VCaP (cell line): ENCODE measurements around the gene FARS2.

Experiments
- H3K27ac ChIP-seq: fragments of 450-650 bp; 2 replicates; pipeline ENCODE4 v1.5.1; 2017
- TF ChIP-seq, protein P1 (sequence below): fragments of 450-650 bp; conservative IDR thresholded peaks from 2 replicates; pipeline ENCODE4 v1.5.1; 2017; ENCODE audit warnings: mild to moderate bottlenecking, moderate library complexity

FARS2 gene

DNA sequence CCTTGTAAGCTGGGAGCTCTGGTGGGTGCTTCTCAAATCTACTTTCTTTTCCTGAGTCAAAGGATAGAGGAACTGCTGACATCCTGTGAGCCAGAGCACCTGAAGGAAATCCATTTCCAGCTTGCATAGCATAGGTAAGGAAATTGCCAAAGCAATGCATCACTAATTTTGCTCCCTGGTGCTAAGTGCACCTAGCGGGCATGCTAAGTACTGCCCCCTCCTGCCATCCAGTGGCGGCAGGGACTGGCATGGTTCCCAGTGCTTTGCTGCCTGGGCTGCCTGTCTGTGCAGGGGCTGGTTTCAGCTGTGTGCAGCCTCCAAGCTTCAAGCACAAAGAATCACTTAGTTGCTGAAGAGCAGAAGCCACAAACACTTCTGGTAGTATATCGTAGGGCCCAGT is 63.9 kb downstream of the FARS2 start:
- TF ChIP-seq, protein P1, sequence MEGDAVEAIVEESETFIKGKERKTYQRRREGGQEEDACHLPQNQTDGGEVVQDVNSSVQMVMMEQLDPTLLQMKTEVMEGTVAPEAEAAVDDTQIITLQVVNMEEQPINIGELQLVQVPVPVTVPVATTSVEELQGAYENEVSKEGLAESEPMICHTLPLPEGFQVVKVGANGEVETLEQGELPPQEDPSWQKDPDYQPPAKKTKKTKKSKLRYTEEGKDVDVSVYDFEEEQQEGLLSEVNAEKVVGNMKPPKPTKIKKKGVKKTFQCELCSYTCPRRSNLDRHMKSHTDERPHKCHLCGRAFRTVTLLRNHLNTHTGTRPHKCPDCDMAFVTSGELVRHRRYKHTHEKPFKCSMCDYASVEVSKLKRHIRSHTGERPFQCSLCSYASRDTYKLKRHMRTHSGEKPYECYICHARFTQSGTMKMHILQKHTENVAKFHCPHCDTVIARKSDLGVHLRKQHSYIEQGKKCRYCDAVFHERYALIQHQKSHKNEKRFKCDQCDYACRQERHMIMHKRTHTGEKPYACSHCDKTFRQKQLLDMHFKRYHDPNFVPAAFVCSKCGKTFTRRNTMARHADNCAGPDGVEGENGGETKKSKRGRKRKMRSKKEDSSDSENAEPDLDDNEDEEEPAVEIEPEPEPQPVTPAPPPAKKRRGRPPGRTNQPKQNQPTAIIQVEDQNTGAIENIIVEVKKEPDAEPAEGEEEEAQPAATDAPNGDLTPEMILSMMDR = no peak
- H3K27ac ChIP-seq = no peak overlapping the region

DNA sequence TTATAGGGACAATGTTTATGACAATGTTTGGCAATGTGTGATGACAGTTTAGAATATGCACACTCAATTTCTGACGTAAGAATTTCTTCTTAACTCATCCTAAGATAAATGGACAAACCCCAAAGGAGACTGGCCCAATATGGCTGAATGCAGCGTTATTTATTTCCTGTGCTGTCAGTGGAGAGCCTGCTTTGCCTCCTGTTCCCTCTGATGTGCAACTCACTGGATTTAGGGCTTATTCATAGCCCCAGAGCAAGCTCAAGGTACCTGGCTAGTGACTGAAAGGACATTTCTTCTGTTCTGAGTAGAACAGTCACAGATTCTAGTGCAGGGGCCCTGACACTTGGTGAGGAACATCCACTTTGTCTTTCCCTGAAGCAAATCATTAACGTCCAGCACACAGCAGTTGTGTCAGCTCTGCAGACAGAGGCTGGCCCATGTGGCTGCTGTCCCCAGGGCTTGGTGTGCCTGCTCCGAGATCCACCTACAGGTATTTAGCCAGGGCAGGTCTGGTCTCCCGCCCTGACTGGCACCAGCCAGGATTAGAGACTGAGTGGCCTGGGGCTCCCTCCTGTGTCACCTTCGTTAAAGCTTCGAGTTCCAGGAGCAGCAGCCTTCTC is 64.8 kb downstream of the FARS2 start:
- TF ChIP-seq, protein P1 = no peak
- H3K27ac ChIP-seq = no peak overlapping the region

DNA sequence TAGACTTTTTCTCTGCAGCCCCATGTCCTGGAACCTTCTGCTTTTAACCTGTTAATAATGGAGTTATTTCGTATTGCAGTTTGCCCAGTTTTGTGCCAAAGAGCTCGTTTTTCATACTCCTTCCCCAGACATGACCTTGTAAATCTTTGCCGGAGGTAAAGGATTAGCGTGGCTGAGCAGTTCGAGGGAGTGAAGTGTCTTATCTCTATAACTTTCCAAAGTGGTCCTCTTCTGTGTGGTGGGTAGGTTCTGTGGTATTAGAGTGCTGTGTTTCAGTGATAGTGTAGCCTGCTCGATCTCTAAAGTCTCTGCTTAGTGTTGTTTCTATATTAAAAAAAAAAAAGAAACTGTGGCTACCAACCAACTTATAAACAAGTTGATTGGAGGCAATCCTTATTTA is 67.5 kb downstream of the FARS2 start:
- H3K27ac ChIP-seq = no peak overlapping the region
- TF ChIP-seq, protein P1 = no peak

DNA sequence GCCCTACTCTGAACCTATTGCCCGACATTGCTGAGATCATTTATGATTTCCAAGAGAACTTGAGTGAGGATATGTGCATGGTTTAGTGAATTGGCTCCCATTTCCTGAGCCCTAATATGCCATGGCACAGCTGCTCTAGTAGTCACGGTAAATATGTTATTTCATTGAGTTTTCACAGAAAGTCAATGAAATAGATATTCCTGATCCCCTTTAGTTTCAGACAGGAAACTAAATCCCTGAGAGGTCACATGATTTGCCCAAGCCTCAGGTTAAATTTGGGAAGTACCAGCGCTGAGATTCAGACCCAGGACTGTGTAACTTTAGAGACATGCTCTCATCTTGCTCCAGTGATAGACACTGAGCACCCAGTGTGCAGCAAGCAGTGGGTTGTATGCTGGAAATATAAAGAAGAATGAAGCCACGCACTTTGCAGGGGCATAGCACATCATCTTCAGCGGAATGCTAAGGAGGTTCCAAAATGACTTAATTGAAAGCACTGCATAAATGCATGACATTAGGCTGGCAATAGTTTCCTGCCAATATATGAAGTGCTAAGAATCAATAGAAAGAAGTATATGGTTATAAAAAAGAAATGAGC is 70.6 kb downstream of the FARS2 start:
- no peak overlapping the region for H3K27ac ChIP-seq
- TF ChIP-seq, protein P1 = no peak

DNA sequence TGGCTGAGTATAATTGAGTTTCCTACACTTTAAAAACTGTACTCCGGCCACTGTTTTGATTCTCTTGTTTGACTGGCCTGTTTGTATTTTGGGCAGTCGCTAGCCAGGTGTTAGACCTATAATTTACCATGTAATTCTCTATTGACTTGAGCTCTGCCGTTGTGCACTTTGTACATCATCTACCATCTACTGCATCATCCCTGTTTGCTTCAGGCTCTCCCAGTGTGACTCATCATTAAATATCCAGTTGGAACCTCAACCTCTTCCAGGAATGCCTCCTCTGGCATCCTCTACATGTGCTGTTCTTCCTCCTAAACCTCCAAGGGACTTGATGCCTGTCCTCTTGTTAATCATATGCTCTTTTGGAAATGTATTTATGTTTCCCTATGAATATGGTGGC is 72.3 kb downstream of the FARS2 start:
- no peak overlapping the region for H3K27ac ChIP-seq
- TF ChIP-seq, protein P1 = no peak

DNA sequence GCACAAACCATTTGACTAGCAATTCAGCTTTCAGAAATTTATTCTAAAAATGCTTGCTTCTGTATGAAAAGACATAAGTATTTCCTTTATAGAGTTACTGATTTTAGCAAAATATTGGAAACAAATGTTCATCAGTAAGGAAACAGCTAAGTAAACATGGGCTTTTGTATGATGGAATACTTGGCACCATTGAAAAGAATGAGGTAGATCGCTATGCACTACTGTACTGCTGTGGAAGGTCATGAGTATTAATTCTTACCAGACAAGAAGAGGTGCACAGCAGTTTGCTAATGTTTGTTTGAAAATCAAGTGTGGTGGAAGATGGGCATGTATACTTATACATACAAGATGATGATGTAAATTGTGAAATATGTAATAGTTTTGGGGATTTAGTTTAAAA is 73.0 kb downstream of the FARS2 start:
- no peak overlapping the region for H3K27ac ChIP-seq
- TF ChIP-seq, protein P1 = no peak

DNA sequence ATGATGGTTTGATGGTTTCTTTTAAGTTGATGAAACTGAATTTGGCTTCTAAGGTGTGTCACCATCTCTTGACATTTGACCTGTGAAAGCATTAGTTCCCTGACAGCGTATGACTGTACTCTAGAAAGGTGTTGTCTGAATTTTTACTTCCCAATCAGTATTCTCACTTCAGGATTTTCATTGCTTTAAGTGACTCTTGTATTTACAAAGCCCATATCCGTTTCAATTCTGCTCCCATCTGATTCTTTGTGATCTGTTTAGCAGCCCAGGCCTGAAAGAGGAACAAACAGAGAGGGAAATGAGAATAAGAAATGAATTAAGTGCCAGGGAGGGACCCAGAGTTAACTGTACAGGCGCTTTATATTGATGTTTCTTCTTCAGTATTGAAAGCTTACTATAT is 73.7 kb downstream of the FARS2 start:
- TF ChIP-seq, protein P1 = no peak
- no peak overlapping the region for H3K27ac ChIP-seq
